ENCODE measurements around the gene VAC14. TPM values are rescaled to one million over a fixed set of nuclear protein-coding genes. Genes with fewer than 3 reads are reported as not detected.

The VAC14 gene
- polyA plus RNA-seq, 1 of the 3 experiments (the other 2 are of a cell fraction) = 33.2 TPM

- Histone ChIP-seq H3K9ac (no peak overlapping the region), H3K4me3 (ENCODE audit: low read depth in 2 of 2, low read length in 1 of 2) (no peak overlapping the region), H4K20me1 (ENCODE audit: insufficient read depth) (peaks cover 6% of the 10 kb centered on the region; the same call in 1 of the 2 replicates), H3F3A (replicated peaks; ENCODE audit: insufficient read depth) (no peaks in the 10 kb centered on the region), H3K9me3 (no peaks in the 10 kb centered on the region), H2AFZ (ENCODE audit: low read depth) (no peak overlapping the region), H3K36me3 (replicated peaks in 1 of 2; ENCODE audit: control insufficient read depth in 1 of 2, insufficient read depth in 2 of 2, low read length in 1 of 2) (no peaks in the 10 kb centered on the region), H3K4me1 (ENCODE audit: control insufficient read depth in 1 of 2, insufficient read depth in 2 of 2, low read depth in 1 of 2, low read length in 1 of 2) (peaks cover 55 to 88% of the 10 kb centered on the region in 2 experiments), H3K79me2 (ENCODE audit: insufficient read depth) (peaks cover 13% of the 10 kb centered on the region), H3K9me2 (no peaks in the 10 kb centered on the region), H3K4me2 (no peak overlapping the region), H3K27ac (ENCODE audit: low read depth in 2 of 2, low read length in 1 of 2) (peak overlapping the region; percentile 47 to 93; a peak in 3 of 4 replicates), H3K27me3 (ENCODE audit: insufficient read depth) (no peaks in the 10 kb centered on the region)
- TF ChIP-seq FOXJ3 (CRISPR knock-in tag; IDR thresholded peaks at IDR 0.05) (no peak), PBX3 (IDR thresholded peaks at IDR 0.05) (no peak), POLR2AphosphoS5 (IDR thresholded peaks at IDR 0.05; ENCODE audit: low read depth, low read length) (no peak)
- no peak for DNase-seq
- ChIA-PET POLR2A (interaction anchor here (2.5 kb wide), 1 partner anchor 82 kb away, joined by 5 read pairs; no protein-coding TSS in a partner anchor), CTCF (interaction anchor here (0.6 to 4.9 kb wide), 8 partner anchors 7 to 196 kb away, joined by 3 to 39 read pairs (median 10); no protein-coding TSS in a partner anchor)
- 93% methylated on average over 10 of the region's 22 CpGs for WGBS (ENCODE audit: low lambda C conversion rate)
These were observed 111.7 kb downstream of the VAC14 start for GRCh38 chr16:70689035-70689969.

GRCh38 chr16:70688246-70688742, 112.7 kb downstream of the VAC14 start:
- Histone ChIP-seq H2AFZ (ENCODE audit: low read depth) (no peak overlapping the region), H3K4me1 (ENCODE audit: control insufficient read depth in 1 of 2, insufficient read depth in 2 of 2, low read depth in 1 of 2, low read length in 1 of 2) (peaks cover 45 to 88% of the 10 kb centered on the region in 2 experiments), H3K36me3 (replicated peaks in 1 of 2; ENCODE audit: control insufficient read depth in 1 of 2, insufficient read depth in 2 of 2, low read length in 1 of 2) (peaks cover 0 to 3% of the 10 kb centered on the region in 2 experiments), H3K4me3 (ENCODE audit: low read depth in 2 of 2, low read length in 1 of 2) (no peak overlapping the region), H3K9me3 (no peaks in the 10 kb centered on the region), H3K27me3 (ENCODE audit: insufficient read depth) (no peaks in the 10 kb centered on the region), H4K20me1 (ENCODE audit: insufficient read depth) (peaks cover 15% of the 10 kb centered on the region), H3K9me2 (no peaks in the 10 kb centered on the region), H3F3A (replicated peaks; ENCODE audit: insufficient read depth) (no peaks in the 10 kb centered on the region), H3K4me2 (peak overlapping the region; percentile 22; the same call in 1 of the 2 replicates), H3K9ac (no peak overlapping the region), H3K79me2 (ENCODE audit: insufficient read depth) (peaks cover 23% of the 10 kb centered on the region), H3K27ac (ENCODE audit: low read depth in 2 of 2, low read length in 1 of 2) (peak overlapping the region; percentile 47 to 93; a peak in 3 of 4 replicates)
- DNase-seq = peak; percentile 77
- CTCF ChIA-PET = interaction anchor here (0.9 to 4.9 kb wide), 8 partner anchors 8 to 82 kb away, joined by 3 to 39 read pairs (median 12); no protein-coding TSS in a partner anchor
- 51% methylated on average over 7 of the region's 8 CpGs for WGBS (ENCODE audit: low lambda C conversion rate)
- POLR2A ChIA-PET = interaction anchor here (0.9 to 2.5 kb wide), 5 partner anchors 7 to 83 kb away, joined by 3 to 5 read pairs (median 4); no protein-coding TSS in a partner anchor
- TF ChIP-seq USF2 (IDR thresholded peaks at IDR 0.05; ENCODE audit: borderline replicate concordance, low read depth, low read length) (no peak), RAD21 (IDR thresholded peaks at IDR 0.05; ENCODE audit: low read length) (no peak), FOXM1 (IDR thresholded peaks at IDR 0.05; ENCODE audit: low read depth) (no peak), JUND (IDR thresholded peaks at IDR 0.05) (no peak), REST (IDR thresholded peaks at IDR 0.05; ENCODE audit: low read depth, low read length) (no peak), FOXJ3 (CRISPR knock-in tag; IDR thresholded peaks at IDR 0.05) (0 out of 2 replicates have a peak, but pooled peaks have one; percentile 7), POLR2AphosphoS5 (IDR thresholded peaks at IDR 0.05; ENCODE audit: low read depth, low read length) (0 out of 2 replicates have a peak, but pooled peaks have one; percentile 19), YY1 (IDR thresholded peaks at IDR 0.05; ENCODE audit: low read depth) (no peak), PBX3 (IDR thresholded peaks at IDR 0.05) (no peak), TCF12 (IDR thresholded peaks at IDR 0.05) (peak; percentile 32; the same call in 1 of the 2 replicates), CHD2 (IDR thresholded peaks at IDR 0.05; ENCODE audit: low read length, partially characterized antibody) (no peak), GATA2 (CRISPR knock-in tag; IDR thresholded peaks at IDR 0.05) (no peak), ELF1 (IDR thresholded peaks at IDR 0.05) (no peak; the same call in none of the 2 replicates), SMC3 (IDR thresholded peaks at IDR 0.05; ENCODE audit: low read depth, low read length) (no peak), NFIC (IDR thresholded peaks at IDR 0.05; ENCODE audit: borderline replicate concordance) (peak; percentile 70), TAF1 (IDR thresholded peaks at IDR 0.05; ENCODE audit: borderline replicate concordance, low read depth, low read length) (no peak), RXRA (IDR thresholded peaks at IDR 0.05; ENCODE audit: borderline replicate concordance, low read depth) (no peak; the same call in 1 of the 2 replicates)

All from SK-N-SH (cell line).